Upper lobe of left lung (tissue), 4 donors: Measurements from ENCODE around the gene IPP.

Experiments
- EP300 ChIP-seq, 4 donors: sonication (generic); formaldehyde crosslinking; IDR thresholded peaks; one replicate each; pipeline ENCODE4 v1.5.1; 2017; ENCODE audit warnings: antibody characterized with exemption in 4 of 4, control low read depth in 2 of 4
- POLR2A ChIP-seq, 4 donors: fragments of 450-650 bp; IDR thresholded peaks; one replicate each; pipeline ENCODE4 v1.5.1; 2016 to 2017; ENCODE audit warnings: antibody characterized with exemption in 4 of 4, mild to moderate bottlenecking in 2 of 4
- POLR2AphosphoS5 ChIP-seq, 2 donors: sonication (generic); formaldehyde crosslinking; IDR thresholded peaks; one replicate each; pipeline ENCODE4 v1.5.1; 2017; ENCODE audit warnings: antibody characterized with exemption in 2 of 2
- TF ChIP-seq, protein P1 (sequence below), 6 experiments: fragments of 450-650 bp in 4 of 6; fragments of 200-600 bp in 2 of 6; sonication (generic) in 2 of 6; IDR thresholded peaks; one replicate each; pipeline ENCODE4 v1.5.1; 2016 to 2019; ENCODE audit warnings: antibody characterized with exemption in 6 of 6

DNA sequence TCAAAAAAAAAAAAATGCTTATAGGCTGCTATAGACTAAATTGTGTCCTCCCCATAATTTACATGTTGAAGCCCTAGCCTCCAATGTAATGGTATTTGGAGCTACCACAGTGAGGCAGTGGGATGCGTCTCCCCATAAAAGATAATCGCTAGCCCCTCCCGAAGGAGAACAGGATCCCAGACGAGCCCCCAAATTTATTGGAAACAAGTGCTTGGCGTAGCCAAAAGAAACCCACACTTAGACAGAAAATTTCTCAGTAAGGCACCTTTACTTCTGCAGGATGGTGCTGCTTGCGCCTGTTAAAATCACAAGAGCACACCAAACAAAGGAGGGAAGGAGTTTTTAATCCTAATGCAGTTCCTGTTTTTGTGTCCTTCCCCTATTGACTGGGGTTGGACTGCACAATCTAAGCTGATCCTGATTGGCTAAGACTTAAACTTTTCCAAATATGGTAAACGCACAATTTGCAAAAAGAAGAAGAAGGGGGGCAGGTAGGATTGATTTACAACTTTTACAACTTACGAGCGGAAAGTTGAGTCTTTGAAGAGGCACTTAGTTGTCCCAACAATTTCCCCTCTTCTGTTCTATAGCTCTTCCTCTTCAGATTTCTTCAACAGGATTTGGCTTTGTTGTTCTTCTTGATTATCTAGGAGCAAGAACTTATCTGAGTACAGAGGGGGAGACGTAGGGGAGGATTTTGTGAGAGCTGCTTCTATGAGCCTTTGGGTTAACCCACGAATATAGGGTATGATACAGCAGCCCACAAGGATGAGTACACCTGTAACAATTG, 3.0 kb upstream of the IPP start:
- no peak for TF ChIP-seq POLR2A (IDR thresholded peaks at IDR 0.05)
- TF ChIP-seq, protein P1, sequence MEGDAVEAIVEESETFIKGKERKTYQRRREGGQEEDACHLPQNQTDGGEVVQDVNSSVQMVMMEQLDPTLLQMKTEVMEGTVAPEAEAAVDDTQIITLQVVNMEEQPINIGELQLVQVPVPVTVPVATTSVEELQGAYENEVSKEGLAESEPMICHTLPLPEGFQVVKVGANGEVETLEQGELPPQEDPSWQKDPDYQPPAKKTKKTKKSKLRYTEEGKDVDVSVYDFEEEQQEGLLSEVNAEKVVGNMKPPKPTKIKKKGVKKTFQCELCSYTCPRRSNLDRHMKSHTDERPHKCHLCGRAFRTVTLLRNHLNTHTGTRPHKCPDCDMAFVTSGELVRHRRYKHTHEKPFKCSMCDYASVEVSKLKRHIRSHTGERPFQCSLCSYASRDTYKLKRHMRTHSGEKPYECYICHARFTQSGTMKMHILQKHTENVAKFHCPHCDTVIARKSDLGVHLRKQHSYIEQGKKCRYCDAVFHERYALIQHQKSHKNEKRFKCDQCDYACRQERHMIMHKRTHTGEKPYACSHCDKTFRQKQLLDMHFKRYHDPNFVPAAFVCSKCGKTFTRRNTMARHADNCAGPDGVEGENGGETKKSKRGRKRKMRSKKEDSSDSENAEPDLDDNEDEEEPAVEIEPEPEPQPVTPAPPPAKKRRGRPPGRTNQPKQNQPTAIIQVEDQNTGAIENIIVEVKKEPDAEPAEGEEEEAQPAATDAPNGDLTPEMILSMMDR (IDR thresholded peaks at IDR 0.05), result no peak
- no peak for TF ChIP-seq POLR2AphosphoS5 (IDR thresholded peaks at IDR 0.05)
- no peak for TF ChIP-seq EP300 (IDR thresholded peaks at IDR 0.05)
